Breast epithelium (tissue), 4 donors: ENCODE measurements around the gene TMEM214. TPM values are rescaled to one million over a fixed set of nuclear protein-coding genes. Genes with fewer than 3 reads are reported as not detected.
A peak's percentile ranks its signal among the peaks of the same experiment; 100 is the strongest.

Experiments
- DNase-seq, 2 donors: peaks; one replicate each; pipeline ENCODE4 v3.0.0-alpha.2; 2019; ENCODE audit warnings: low spot score in 2 of 2
- H3K27ac ChIP-seq, 2 donors: fragments of 200-600 bp; sonication (generic) in 1 of 2; one replicate each; pipeline ENCODE4 v1.5.1; 2016 to 2019; ENCODE audit warnings: mild to moderate bottlenecking in 1 of 2
- H3K27me3 ChIP-seq, 2 donors: fragments of 200-600 bp; sonication (generic) in 1 of 2; one replicate each; pipeline versions ENCODE4 v1.5.1 to v1.6.0; 2017 to 2019; ENCODE audit warnings: control low read depth in 1 of 2, mild to moderate bottlenecking in 1 of 2
- H3K36me3 ChIP-seq: fragments of 200-600 bp; one replicate; pipeline ENCODE4 v1.5.1; 2019
- H3K4me1 ChIP-seq, 2 donors: fragments of 200-600 bp; sonication (generic); one replicate each; pipeline ENCODE4 v1.5.1; 2016 to 2019; ENCODE audit warnings: control low read depth in 1 of 2
- H3K4me3 ChIP-seq, 3 donors: fragments of 200-600 bp; sonication (generic); 1 replicate in 2 of 3; 2 replicates in 1 of 3; pipeline ENCODE4 v1.5.1; 2016 to 2019; ENCODE audit warnings: mild to moderate bottlenecking in 3 of 3, moderate library complexity in 2 of 3
- H3K9me3 ChIP-seq, 2 donors: fragments of 200-600 bp; sonication (generic) in 1 of 2; one replicate each; pipeline ENCODE4 v1.5.1; 2016 to 2019; ENCODE audit warnings: control low read depth in 1 of 2
- CTCF ChIP-seq, 3 donors: fragments of 450-650 bp; IDR thresholded peaks; one replicate each; pipeline ENCODE4 v1.5.1; 2016 to 2017; ENCODE audit warnings: antibody characterized with exemption in 3 of 3, mild to moderate bottlenecking in 3 of 3, moderate library complexity in 3 of 3
- POLR2A ChIP-seq: fragments of 450-650 bp; IDR thresholded peaks from one replicate; pipeline ENCODE4 v1.6.1; 2016; ENCODE audit warnings: antibody characterized with exemption, mild to moderate bottlenecking, moderate library complexity
- POLR2AphosphoS5 ChIP-seq, 3 donors: sonication (generic); formaldehyde crosslinking; IDR thresholded peaks; one replicate each; pipeline ENCODE4 v1.6.1; 2017; ENCODE audit warnings: antibody characterized with exemption in 3 of 3
- intact Hi-C: fragments of 100-400 bp; cut with DNase I; formaldehyde crosslinking; loops from one replicate; pipeline ENCODE4 v1.15.1; 2023; ENCODE audit warnings: low total_unique reads
- total RNA-seq, 3 donors: library from RNA; depleted of rRNA; stranded (reverse); fragments of >200 nt; gene quantifications; one replicate each; pipeline ENCODE4 v1.1.0, GENCODE V29; 2016

The TMEM214 gene
- total RNA-seq, 3 donors from 2014 or later = 41.1 to 56.0 (median 47.3) TPM

- Histone ChIP-seq H3K36me3 (no peaks in the 10 kb centered on the region), H3K27me3 (no peaks in the 10 kb centered on the region), H3K27ac (peak overlapping the region in 1 of 2 donors; percentile 94), H3K9me3 (no peaks in the 10 kb centered on the region), H3K4me3 (peak overlapping the region in 2 of 3 donors; percentile 88 to 97), H3K4me1 (peaks cover 9 to 11% of the 10 kb centered on the region in 2 donors)
- intact Hi-C loops = no loop called here
- DNase-seq = no peak
- no peak for TF ChIP-seq POLR2A
- no peak for TF ChIP-seq POLR2AphosphoS5 (IDR thresholded peaks at IDR 0.05)
- no peak for TF ChIP-seq CTCF (IDR thresholded peaks at IDR 0.05)
These were observed 37.3 kb downstream of the TMEM214 start for GRCh38 chr2:27069961-27070618.

- Histone ChIP-seq H3K36me3 (no peaks in the 10 kb centered on the region), H3K9me3 (no peaks in the 10 kb centered on the region), H3K4me1 (peaks cover 9 to 11% of the 10 kb centered on the region in 2 donors), H3K27me3 (no peaks in the 10 kb centered on the region), H3K27ac (peak overlapping the region; percentile 94 to 95), H3K4me3 (peak overlapping the region; percentile 79 to 97 (median 88))
- intact Hi-C loops = no loop called here
- no peak for DNase-seq
- no peak for TF ChIP-seq CTCF (IDR thresholded peaks at IDR 0.05)
- TF ChIP-seq POLR2A = no peak
- TF ChIP-seq POLR2AphosphoS5 (IDR thresholded peaks at IDR 0.05) = no peak
These were observed 38.0 kb downstream of the TMEM214 start for GRCh38 chr2:27070653-27071276.

- H3K4me1 ChIP-seq = peaks cover 9 to 11% of the 10 kb centered on the region in 2 donors
- DNase-seq = peak; percentile 91
- TF ChIP-seq CTCF (IDR thresholded peaks at IDR 0.05) (no peak), POLR2AphosphoS5 (IDR thresholded peaks at IDR 0.05) (peak in 2 of 3 donors; percentile 59 to 88)
- H3K36me3 ChIP-seq = no peaks in the 10 kb centered on the region
- H3K27ac ChIP-seq = peak within 1 kb of the TSS; percentile 94 to 95
- intact Hi-C loops = no loop called here
- no peaks in the 10 kb centered on the region for H3K9me3 ChIP-seq
- H3K27me3 ChIP-seq = no peaks in the 10 kb centered on the region
- peak within 1 kb of the TSS; percentile 79 to 97 (median 88) for H3K4me3 ChIP-seq
These were observed 38.7 kb downstream of the TMEM214 start, which contains the start of gene OST4 for GRCh38 chr2:27071277-27071989. OST4 (minus strand) TSS chr2:27071654.

- intact Hi-C loops = no loop called here
- DNase-seq = no peak
- Histone ChIP-seq H3K27me3 (no peaks in the 10 kb centered on the region), H3K36me3 (no peaks in the 10 kb centered on the region), H3K4me1 (peaks cover 9 to 11% of the 10 kb centered on the region in 2 donors), H3K4me3 (peak overlapping the region; percentile 79 to 97 (median 88)), H3K27ac (peak overlapping the region; percentile 94 to 95), H3K9me3 (no peaks in the 10 kb centered on the region)
- no peak for TF ChIP-seq POLR2A
- TF ChIP-seq POLR2AphosphoS5 (IDR thresholded peaks at IDR 0.05) = no peak
- no peak for TF ChIP-seq CTCF (IDR thresholded peaks at IDR 0.05)
These were observed 39.4 kb downstream of the TMEM214 start for GRCh38 chr2:27071990-27072830.
